Suppressor macrophage treated with lipopolysaccharide for 1 hour (primary cell): ENCODE data around the gene BORCS8.
"Not testable (repeated sequence)": the region's sequence is repeated elsewhere in the genome, so short reads cannot be mapped to it uniquely, and the experiment has no call there.

Experiments used
- DNase-seq, 3 donors: peaks; one replicate each; pipeline ENCODE4 v3.0.0-alpha.2; 2020 to 2022

Gene BORCS8

DNA sequence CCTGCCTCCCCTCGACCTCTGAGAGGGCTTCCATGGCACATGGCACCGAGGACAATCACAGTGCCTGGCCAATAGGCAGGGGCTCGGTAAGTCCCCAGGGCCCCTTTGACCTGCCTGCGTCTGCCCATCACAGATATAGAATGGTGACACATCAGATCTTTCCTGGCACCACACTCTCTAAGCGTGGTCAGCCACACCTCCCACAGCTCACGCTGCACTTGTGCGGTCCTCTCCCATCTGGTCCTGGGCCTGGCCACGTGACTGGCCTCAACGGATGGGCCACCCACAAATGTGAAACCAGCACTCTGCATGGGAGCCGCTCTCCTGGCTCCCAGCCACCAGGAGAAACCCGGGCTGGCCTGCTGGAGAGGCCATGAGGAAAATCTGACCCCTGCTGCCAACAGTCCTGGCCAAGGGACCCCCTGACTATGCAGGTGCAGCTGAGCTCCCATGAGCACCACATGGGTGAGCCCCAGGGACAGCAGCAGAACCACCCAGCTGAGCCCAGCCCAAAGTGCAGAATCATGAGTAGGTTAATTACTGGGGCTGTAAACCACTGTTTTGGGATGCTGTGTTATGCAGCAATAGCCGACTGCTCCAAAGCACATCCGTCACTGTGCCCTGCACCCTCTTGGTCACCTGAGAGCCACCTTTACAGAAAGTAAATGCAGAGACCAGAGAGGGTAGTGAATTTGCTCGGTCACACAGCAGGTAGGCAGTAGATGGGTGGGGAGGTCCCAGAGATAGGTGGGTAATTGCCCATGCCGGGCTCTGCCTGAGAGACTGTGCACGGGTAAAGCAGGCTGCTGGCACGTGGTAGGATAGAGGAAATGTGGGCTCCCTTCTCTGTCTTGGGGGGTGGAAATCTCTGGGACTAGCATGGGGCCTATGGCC is 12.2 kb downstream of the BORCS8 start:
- no peak for DNase-seq

DNA sequence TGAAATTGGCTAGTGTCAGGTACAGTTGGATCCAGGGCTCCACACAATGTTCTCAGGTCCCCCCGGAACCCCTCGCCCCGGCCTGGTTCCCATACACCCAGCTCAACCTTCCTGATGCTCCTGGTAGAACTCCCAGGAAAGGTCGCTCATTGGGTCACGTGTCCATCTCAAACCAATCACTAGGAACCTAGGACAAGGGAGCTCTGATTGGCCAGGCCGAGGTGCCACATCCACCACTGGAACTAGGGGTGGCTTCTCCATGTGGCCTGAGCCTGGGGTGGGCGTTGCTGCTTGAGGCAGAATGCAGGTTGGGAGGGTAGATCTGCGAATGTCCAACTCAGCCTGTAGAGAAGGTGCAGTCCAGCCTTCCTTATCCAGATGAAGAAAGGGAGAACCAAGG is 15.0 kb downstream of the BORCS8 start:
- DNase-seq = no peak

DNA sequence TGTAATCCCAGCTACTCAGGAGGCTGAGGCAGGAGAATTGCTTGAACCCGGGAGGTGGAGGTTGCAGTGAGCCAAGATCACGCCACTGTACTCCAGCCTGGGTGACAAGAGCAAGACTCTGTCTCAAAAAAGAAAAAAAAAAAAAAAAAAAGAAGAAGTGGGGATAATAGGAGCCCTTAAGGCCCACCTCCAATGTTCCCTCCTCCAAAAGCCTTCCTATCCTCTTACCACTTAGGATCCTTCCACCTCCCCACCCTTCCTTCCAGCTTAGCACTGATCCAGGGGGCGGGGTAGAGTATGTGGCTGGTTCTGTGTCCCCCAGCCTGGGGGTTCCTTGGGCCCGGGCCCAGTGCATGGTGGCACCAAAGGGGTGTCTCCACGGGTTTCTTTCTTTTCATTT is 18.7 kb downstream of the BORCS8 start:
- DNase-seq = not testable (repeated sequence)

DNA sequence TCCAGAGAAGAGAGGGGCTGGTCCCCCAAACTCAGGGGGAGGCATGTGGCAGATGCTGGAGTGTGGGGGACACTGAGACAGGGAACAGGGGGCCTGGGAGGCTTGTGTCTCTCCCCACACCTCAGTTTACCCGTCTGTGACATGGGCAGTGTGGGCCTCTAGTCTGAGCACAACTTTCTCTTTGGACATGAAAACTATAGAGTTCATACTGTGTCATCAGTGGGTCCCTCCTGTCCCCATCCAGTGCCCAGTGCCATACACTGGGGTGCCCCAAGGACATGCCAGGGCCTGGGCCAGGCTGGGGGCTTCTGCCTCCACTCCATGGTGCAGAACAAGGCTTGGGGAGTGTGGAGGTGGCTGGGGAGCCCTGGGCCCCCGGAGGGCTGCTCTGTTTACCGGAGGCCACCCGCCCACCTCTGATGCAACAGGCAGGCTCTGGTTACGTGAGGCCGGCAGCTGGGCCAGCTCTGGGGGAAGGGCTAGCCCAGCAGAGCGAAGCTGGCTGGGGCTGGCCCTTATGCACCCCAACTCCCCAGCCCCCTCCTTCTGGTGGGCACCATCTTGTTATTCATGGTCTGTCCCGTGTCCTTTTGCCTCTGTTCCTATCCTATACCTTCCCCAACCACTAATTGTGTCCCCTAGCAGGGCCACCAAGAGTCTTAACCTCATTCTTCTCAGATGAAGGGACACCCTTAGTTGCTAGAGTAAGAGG is 20.0 kb downstream of the BORCS8 start:
- peak in 2 of 3 donors; percentile 8 to 19 for DNase-seq

DNA sequence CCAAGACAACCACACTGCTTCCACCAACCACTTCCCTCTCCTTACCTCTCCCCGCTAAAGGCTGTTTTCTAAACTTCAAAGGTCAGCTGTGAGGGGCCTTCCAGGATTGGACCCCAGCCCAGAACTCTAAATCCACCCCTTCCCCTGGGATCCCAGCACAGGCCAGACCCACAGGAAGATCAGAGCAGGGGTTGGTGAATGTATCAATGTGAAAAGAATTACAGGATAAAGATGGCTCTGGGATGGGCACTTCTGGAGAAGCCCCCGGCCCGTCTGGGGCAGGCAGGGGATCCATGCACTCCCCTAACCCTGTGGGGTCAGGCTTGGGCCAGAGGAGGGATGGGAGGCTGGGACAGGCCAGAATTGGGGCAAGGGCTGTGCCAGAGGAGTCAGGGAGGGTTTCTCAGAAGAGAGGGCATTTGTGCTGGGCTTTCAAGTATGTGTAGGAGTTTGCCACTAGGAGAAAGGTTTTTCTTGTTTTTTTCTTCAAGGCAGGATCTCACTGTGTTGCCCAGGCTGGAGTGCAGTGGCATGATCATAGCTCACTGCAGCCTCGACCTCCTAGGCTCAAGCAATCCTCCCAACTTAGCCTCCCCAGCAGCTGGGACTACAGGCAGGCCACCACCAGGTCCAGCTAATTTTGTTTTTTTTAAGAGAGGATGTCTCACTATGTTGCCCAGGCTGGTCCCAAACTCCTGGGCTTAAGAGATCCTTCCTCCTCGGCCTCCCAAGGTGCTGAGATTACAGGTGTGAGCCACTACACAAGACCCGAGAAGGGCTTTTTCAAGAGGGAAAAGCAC is 20.9 kb downstream of the BORCS8 start:
- no peak for DNase-seq

DNA sequence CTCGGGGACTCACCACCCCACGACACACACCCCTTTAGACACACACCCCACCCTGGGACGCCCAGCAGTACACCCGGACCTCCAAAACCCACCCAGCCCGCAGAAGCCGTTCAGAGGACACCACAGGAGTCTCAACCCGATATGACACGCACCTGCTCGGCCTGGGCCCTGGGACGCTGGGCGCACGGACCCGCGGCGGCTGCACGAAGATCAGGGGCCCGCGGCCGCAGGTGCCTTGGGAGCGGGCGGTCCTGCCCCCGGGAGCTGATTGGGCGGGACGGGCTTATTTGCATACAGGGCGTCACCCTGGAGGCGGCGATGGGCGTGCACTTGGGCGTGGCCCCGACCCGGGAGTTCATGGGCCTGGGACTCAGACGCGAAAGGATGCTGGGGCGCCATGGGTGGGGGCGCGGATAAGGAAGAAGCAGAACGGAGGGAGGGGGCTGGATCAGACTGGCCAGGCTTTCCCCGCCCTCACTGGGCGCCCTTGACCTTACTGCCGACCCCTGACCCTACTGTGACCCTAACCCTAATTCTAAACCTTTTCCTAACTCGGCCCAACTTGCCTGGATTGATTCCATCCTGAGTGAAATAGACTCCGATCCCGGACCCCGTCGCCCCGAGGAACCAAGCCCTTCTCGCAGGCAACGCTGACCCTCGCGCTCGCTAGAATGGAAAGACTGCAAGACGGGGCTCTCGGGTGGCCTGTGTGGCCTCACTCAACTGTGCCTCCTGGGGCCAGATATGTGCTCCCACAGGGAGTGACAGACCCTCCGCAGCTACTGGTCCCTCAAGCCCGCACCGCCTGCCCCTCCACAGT is 21.7 kb downstream of the BORCS8 start, which contains the start of gene MEF2B:
TSS of gene MEF2B (minus strand) at position 211 of the 820 bp plus-strand sequence. CDS start 19,528 bp downstream, outside the sequence.
- DNase-seq = peak; percentile 53 to 79 (median 61)

DNA sequence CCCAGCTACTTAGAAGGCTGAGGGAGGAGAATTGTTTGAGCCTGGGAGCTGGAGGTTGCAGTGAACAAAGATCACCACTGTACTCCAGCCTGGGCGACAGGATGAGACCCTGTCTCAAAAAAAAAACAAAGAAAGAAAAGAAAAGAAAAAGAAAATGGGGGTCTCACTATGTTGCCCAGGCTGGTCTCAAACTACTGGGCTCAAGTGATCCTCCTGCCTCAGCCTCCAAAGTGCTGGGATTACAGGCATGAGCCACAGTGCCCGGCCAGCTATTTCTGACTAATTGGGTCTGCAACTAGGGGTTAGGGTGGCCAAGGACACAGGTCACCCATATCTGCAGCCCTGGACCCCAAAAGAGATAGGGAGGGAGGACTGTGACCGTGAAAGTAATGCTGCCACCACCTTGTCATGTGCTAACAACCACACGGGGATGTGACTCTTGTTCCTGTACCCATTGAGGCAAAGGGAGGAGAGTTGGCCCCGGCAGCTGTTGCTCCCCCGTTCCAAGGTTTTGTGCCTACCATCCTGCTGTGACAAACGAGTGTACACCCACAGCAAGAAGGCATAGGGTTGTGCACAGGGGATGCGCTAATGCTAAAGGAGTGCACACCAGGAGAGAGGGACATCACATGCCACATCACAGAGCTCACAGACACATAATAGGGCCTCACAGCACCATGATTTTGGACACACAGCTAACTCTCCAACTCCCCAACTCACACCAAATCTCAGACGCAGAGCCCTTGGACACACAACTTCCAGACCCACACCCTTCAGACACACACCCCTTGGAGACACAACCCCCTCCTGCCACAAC is 22.5 kb downstream of the BORCS8 start:
- no peak for DNase-seq

DNA sequence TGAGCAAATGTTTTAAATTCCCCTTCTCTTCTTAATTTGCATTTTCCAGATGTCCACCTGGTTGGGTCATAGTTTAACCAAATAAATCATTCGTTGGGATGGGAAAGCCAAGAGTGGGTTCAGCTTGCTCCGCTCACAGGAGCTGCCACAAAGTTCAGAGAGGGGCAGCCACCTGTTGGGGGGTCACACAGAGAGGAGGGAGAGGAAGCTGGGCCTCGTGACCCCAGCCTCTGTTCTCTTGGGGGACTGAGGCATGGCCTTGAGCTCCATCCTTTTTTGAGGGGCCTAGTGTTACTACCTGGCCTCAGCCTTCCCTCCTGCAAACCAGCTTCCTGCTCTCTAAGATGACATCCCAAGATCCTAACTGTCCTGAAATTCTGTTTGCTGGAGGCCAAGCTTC is 24.3 kb downstream of the BORCS8 start:
- no peak for DNase-seq

DNA sequence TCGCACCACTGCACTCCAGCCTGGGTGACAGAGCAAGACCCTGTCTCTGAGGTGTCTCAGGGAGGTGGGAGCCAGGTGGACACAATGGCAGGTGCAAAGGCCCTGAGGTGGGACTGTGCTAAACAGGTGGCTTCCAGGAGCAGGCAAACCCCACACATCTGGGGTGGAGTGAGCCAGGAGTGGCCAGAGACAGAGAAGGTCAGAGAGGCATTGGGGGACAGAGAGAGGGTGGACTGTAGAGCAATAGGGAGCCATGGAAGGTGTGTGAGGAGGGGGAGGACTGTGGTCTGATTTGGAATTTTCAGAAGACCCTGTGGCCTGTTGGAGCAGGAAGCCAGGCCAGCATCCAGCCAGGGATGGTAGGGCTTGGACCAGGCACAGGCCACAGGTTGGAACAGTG is 26.6 kb downstream of the BORCS8 start:
- DNase-seq = no peak

DNA sequence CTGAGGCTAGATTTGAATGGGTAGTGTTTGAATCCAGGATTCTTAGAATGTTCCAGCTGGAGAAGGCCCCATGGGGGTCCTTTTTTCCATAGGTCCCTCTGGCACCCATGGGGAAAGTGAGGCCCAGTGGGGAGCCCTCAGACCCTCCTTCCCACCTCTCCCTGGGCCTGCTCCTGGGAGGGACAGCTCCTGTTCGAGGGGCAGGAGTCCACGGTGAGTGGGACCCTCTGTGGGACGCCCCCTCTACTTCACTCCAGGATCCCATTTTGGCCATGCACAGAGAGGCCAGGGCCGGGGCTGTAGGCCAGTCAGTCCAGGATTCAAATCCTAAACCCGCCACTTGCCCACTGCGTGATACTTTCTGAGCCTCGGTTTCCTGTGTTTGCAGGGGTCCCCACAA is 29.5 kb downstream of the BORCS8 start:
- no peak for DNase-seq

DNA sequence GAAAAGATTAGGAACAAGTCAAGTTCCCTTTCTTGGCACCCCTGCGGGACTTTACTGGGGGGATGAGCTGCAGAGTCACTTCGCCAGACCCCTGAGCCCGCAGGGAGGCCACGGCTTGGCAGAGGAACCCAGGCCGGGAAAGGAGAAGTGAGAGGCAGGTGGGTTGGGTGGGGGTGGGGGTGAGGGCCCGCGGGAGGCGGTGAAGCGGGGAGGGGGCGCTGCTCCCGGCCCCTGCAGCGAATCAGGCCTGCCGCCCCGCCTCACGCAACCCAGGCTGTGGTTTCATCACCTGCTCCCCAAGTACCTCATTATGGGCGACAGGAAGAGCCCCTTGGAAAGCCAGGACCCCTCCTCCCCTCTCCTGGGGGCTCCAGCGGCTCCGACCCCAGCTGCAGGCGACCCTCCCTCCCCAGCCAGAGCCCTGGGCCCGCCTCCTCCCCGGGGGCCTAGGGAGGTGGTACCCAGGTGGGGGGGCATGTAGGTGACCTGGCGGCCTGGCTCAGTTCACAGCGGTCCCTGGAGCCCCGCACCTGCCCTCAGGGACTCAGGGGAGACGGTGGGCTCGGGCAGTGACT is 31.4 kb downstream of the BORCS8 start:
- no peak for DNase-seq

DNA sequence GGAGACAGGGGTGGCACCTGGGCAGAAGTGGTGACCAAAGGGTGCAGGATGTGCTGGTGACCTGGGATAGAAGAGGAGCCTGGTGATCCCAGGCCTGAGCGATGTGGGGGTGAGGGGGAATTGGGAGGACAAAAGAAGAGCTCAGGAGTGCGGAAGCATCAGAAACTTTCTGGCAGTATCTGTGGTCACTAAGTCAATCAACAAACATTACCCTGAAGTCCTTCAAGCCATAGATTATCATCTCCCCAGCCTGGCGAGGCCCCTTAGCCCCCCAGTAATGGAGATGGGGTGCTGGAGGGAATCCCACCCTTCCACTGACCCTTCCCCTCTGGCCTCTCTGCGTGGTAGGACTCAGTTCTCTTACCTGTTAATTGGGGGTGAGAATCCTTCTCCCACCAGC is 32.4 kb downstream of the BORCS8 start:
- no peak for DNase-seq

DNA sequence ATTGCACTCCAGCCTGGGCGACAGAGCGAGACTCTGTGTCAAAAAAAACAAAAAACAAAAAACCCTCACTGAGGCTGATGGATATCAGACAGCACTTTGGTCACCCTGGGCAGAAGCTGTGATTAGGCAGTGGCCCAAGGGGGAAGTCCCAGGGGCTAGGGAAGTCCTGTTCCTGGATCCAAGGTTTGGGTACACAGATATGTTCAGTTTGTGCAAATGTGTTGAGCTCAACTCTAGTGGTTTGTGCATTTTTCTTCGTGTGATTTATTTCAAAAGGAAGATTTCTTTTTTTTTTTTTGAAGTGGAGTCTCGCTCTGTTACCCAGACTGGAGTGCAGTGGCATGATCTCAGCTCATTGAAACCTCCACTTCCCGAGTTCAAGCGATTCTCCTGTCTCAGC is 34.1 kb downstream of the BORCS8 start:
- DNase-seq = no peak

DNA sequence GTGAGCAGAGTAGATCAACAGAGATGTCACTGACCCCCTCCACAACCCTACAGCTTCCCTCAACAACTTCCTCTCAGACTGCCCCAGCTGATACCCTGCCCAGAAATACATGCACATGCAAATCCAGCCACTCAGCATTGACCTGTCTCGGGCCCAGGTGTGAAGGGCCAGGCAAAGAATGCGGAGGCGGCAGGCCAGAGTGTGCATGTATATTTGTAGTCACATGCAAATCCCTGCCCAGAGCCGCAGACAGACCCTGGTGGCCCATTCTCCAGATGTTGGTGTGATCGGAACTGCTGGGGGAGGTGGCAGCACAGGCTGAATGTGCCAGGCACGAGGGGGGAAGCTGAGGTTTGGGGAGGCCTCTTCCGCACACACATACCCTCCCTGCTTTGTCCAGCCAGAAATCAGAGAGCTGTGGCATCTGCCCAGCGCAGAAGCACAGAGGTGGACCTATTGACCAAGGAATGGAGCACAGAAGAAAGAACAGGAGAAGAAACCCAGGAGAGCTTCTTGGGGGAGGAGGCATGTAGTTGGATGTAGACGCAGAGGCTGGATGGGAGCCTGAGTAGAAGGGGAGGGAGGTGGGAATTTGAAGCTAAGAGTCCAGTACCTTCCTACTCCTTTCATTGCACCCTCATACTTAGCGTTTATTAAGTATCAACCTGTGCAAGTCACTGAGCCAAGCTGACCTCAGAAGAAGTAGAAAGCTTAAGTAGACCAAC is 36.3 kb downstream of the BORCS8 start:
- DNase-seq = no peak

DNA sequence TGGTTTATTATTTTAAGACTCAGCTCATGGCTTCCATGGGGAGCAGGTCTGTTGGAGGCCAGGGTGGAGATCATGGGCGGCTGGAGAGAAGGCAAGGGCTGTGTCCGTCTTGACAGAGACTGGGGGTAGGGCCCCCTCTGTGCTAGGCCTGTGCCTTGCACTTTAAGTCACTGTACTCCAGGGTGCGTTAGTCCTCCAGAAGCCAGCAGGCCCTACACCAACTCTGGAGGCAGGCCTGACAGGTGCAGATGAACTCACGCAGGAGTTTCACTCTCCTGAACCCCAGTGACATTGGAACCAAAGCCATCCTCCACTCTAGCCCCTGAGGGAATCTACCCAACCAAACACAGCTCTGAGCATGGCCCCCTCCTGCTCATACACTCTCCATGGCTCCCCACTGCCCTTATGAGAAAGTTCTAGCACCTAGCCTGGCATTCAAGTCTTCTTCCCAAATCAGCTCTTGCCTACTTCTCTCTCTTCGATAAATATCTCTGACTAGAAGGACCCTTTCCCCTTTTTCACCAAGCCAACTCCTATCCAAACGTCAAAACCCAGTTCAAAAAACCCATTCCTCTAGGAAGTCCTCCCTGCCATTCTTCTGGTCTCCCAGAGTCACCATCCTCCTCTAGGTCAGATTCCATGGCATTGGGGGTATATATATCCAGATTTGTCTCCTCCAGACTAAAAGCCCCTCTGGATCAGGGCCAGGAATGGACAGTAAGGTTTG is 37.0 kb downstream of the BORCS8 start:
- DNase-seq = no peak

DNA sequence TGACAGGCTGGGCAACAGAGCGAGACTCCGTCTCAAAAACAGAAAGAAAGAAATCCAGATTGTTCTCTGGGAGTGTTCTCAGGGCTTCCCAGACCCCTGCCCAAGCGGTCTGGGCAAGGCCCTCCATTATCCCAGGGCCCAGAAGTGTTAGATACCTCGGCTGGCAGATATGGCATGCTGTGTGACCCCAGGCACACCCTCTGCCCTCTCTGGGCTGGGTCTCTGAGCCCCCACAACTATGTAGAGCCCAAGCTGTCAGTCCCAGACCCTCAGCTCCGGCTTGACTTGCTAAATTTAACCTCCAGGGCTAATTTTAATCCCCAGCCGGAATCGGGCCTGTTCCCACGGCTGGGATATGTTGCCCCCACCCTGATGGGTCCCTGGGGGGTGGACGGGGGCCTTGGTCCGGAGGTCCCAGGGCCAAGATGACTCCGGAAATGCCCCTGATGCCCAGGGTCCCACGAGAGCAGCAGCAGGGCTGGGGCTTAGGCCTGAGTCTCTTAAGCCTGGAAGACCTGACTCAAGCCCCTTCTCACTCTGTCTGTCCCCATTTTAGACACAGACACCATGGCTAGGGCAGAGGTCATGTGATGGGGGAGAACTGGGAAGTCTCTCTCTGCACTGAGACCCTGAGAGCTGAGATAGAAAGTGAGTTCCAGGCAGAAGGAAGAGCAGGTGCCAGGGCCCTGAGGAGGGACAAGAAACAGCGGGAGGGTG is 39.1 kb downstream of the BORCS8 start:
- no peak for DNase-seq

DNA sequence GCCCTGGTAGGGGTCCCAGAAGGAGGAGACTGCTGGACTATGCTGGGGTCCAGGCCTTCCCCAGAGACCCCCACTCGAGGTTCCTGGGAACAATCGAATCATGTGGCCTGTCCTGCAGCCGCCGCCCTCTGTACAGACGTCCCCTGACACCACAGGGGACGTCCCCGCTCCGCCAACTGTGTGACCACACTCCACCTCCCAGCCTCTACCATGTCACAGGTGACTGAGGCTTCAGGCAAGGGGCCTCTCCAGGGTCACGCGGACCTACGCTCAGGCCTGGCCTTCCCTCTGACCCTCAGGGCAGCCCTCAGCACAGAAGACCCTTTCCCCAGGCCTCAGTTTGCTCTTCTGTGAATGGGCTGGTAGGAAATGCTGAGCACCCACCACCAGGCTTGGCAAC is 40.5 kb downstream of the BORCS8 start:
- no peak for DNase-seq

DNA sequence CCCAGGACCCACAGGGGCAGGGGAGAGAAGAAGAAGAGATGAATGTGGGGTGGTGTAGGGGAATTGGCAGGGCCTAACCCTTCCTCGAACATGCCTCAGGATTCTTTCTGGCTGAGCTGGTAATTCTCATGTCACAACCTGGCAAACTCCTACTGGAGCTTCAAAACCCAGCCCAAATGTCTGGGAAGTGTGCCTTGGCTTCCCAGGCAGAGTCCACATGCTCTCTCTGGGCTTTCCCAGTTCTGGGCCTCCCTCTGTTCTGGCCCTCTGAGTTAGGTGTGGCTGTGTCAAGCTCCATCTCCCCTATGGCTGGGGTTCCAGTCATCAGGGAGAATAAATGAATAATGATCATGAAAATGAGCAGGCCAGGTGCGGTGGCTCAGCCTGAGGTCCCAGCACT is 42.5 kb downstream of the BORCS8 start:
- no peak for DNase-seq

DNA sequence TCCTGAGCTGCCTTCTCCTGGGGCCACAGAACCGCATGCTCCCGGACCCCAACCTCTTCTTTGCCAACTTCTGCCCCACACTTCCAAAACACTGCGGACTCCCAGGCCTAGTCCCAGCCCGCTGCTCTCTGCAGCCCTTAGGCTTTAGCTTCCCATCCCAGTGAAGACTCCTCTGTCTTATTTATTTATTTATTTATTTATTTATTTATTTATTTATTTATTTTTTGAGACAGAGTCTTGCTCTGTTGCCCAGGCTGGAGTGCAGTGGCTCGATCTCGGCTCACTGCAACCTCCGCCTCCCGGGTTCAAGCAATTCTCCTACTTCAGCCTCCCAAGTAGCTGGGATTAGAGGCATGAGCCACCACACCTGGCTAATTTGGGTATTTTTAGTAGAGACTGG is 43.4 kb downstream of the BORCS8 start:
- not testable (repeated sequence) for DNase-seq
